ENCODE data around the gene BICDL2. TPM values are rescaled to one million over a fixed set of nuclear protein-coding genes. Genes with fewer than 3 reads are reported as not detected.

The BICDL2 gene
- total RNA-seq, 1 experiment from 2014 or later, result not detected

GRCh38 chr16:2987833-2988232 is 48.9 kb downstream of the BICDL2 start:
- CTCF ChIA-PET, result no interaction called here
- H3K27me3 ChIP-seq (replicated peaks; ENCODE audit: insufficient read depth, low read depth, low read length, poor library complexity), result no peaks in the 10 kb centered on the region
- intact Hi-C loops (cut with micrococcal nuclease; ENCODE audit: unreplicated experiment), result no loop called here
- BruUV-seq (replicated peaks), result no TSS peak
- POLR2A ChIA-PET (ENCODE audit: low non-redundant PET), result interaction anchor here (0.6 kb wide), 1 partner anchor 65 kb away, joined by 3 read pairs; no protein-coding TSS in a partner anchor
- no peaks in the 10 kb centered on the region for H3K36me3 ChIP-seq (ENCODE audit: insufficient read depth, low read length, poor library complexity, severe bottlenecking)
- H3K4me1 ChIP-seq (ENCODE audit: insufficient read depth, low read length, poor library complexity, severe bottlenecking), result no peaks in the 10 kb centered on the region
- peak; percentile 41 for DNase-seq (ENCODE audit: low spot score)
- no peak overlapping the region for H3K27ac ChIP-seq (ENCODE audit: low read depth, low read length, poor library complexity, severe bottlenecking)
- no peaks in the 10 kb centered on the region for H3K9me3 ChIP-seq (ENCODE audit: low read depth, low read length, poor library complexity, severe bottlenecking)
- H3K4me3 ChIP-seq (ENCODE audit: low read depth, low read length, poor library complexity, severe bottlenecking), result no peak overlapping the region
- TF ChIP-seq EZH2 (IDR thresholded peaks at IDR 0.05; ENCODE audit: borderline replicate concordance, low read depth, low read length, poor library complexity, severe bottlenecking) (no peak), CTCF (conservative IDR thresholded peaks at IDR 0.05; ENCODE audit: low read depth, low read length) (no peak)

- Histone ChIP-seq H3K27me3 (replicated peaks; ENCODE audit: insufficient read depth, low read depth, low read length, poor library complexity) (no peaks in the 10 kb centered on the region), H3K4me1 (ENCODE audit: insufficient read depth, low read length, poor library complexity, severe bottlenecking) (no peaks in the 10 kb centered on the region), H3K9me3 (ENCODE audit: low read depth, low read length, poor library complexity, severe bottlenecking) (no peaks in the 10 kb centered on the region), H3K27ac (ENCODE audit: low read depth, low read length, poor library complexity, severe bottlenecking) (no peak overlapping the region), H3K36me3 (ENCODE audit: insufficient read depth, low read length, poor library complexity, severe bottlenecking) (no peaks in the 10 kb centered on the region), H3K4me3 (ENCODE audit: low read depth, low read length, poor library complexity, severe bottlenecking) (no peak overlapping the region)
- TF ChIP-seq CTCF (conservative IDR thresholded peaks at IDR 0.05; ENCODE audit: low read depth, low read length) (no peak), EZH2 (IDR thresholded peaks at IDR 0.05; ENCODE audit: borderline replicate concordance, low read depth, low read length, poor library complexity, severe bottlenecking) (no peak)
- CTCF ChIA-PET, result no interaction called here
- no TSS peak for BruUV-seq (replicated peaks)
- DNase-seq (ENCODE audit: low spot score), result no peak
- POLR2A ChIA-PET (ENCODE audit: low non-redundant PET), result no interaction called here
- intact Hi-C loops (cut with micrococcal nuclease; ENCODE audit: unreplicated experiment), result no loop called here
These were observed 49.5 kb downstream of the BICDL2 start for GRCh38 chr16:2987286-2987685.

GRCh38 chr16:2986623-2987188 is 50.0 kb downstream of the BICDL2 start:
- Histone ChIP-seq H3K27ac (ENCODE audit: low read depth, low read length, poor library complexity, severe bottlenecking) (no peak overlapping the region), H3K27me3 (replicated peaks; ENCODE audit: insufficient read depth, low read depth, low read length, poor library complexity) (no peaks in the 10 kb centered on the region), H3K36me3 (ENCODE audit: insufficient read depth, low read length, poor library complexity, severe bottlenecking) (no peaks in the 10 kb centered on the region), H3K4me1 (ENCODE audit: insufficient read depth, low read length, poor library complexity, severe bottlenecking) (no peaks in the 10 kb centered on the region), H3K4me3 (ENCODE audit: low read depth, low read length, poor library complexity, severe bottlenecking) (no peak overlapping the region), H3K9me3 (ENCODE audit: low read depth, low read length, poor library complexity, severe bottlenecking) (no peaks in the 10 kb centered on the region)
- CTCF ChIA-PET, result no interaction called here
- no TSS peak for BruUV-seq (replicated peaks)
- DNase-seq (ENCODE audit: low spot score), result no peak
- POLR2A ChIA-PET (ENCODE audit: low non-redundant PET), result no interaction called here
- intact Hi-C loops (cut with micrococcal nuclease; ENCODE audit: unreplicated experiment), result no loop called here
- TF ChIP-seq CTCF (conservative IDR thresholded peaks at IDR 0.05; ENCODE audit: low read depth, low read length) (no peak), EZH2 (IDR thresholded peaks at IDR 0.05; ENCODE audit: borderline replicate concordance, low read depth, low read length, poor library complexity, severe bottlenecking) (no peak)

All from A673 (cell line).